WERI-Rb-1 (cell line): ENCODE data around the gene ZHX3.

Experiments used
- DNase-seq: peaks from one replicate; pipeline ENCODE4 v3.0.0-alpha.2; 2020
- H3K27ac ChIP-seq: fragments of 250-450 bp; sonication (Bioruptor Pico); 2 replicates; pipeline ENCODE4 v1.5.1; 2020; ENCODE audit warnings: mild to moderate bottlenecking, moderate library complexity
- H3K27me3 ChIP-seq: fragments of 250-450 bp; sonication (Bioruptor Pico); 2 replicates; pipeline ENCODE4 v1.5.1; 2021; ENCODE audit warnings: mild to moderate bottlenecking, low read depth, moderate library complexity; ENCODE audit not compliant: insufficient read depth, severe bottlenecking
- H3K36me3 ChIP-seq: fragments of 250-450 bp; sonication (Bioruptor Pico); 2 replicates; pipeline ENCODE4 v1.5.1; 2020; ENCODE audit warnings: mild to moderate bottlenecking, moderate library complexity
- H3K4me3 ChIP-seq: 2 replicates; pipeline ENCODE4 v1.5.1; 2011; ENCODE audit warnings: low read depth, mild to moderate bottlenecking, control low read depth, low read length
- H3K9me3 ChIP-seq: fragments of 250-450 bp; sonication (Bioruptor Pico); 2 replicates; pipeline ENCODE4 v1.5.1; 2021; ENCODE audit warnings: mild to moderate bottlenecking, moderate library complexity; ENCODE audit not compliant: severe bottlenecking
- CTCF ChIP-seq: IDR thresholded peaks from 2 replicates; pipeline ENCODE4 v1.5.1; 2011; ENCODE audit warnings: low read depth, mild to moderate bottlenecking, control low read depth, inconsistent platforms, low read length

ZHX3 gene

GRCh38 chr20:41330941-41331340 is 13.4 kb upstream of the ZHX3 start:
- Histone ChIP-seq H3K27ac (no peak overlapping the region), H3K4me3 (no peak overlapping the region), H3K27me3 (no peaks in the 10 kb centered on the region), H3K36me3 (no peaks in the 10 kb centered on the region), H3K9me3 (no peaks in the 10 kb centered on the region)
- DNase-seq: no peak
- no peak for TF ChIP-seq CTCF

- no peak overlapping the region for H3K27ac ChIP-seq
Observed at GRCh38 chr20:41330343-41330720, 12.8 kb upstream of the ZHX3 start.

GRCh38 chr20:41329435-41330342 is 12.2 kb upstream of the ZHX3 start:
- no peaks in the 10 kb centered on the region for H3K9me3 ChIP-seq
- no peak for DNase-seq
- TF ChIP-seq CTCF: no peak
- H3K4me3 ChIP-seq: no peak overlapping the region
- H3K27me3 ChIP-seq: no peaks in the 10 kb centered on the region
- no peak overlapping the region for H3K27ac ChIP-seq
- no peaks in the 10 kb centered on the region for H3K36me3 ChIP-seq

More at GRCh38 chr20:41330343-41330720, 12.8 kb upstream of the ZHX3 start:
- Histone ChIP-seq H3K27me3 (no peaks in the 10 kb centered on the region), H3K4me3 (no peak overlapping the region), H3K36me3 (no peaks in the 10 kb centered on the region), H3K9me3 (no peaks in the 10 kb centered on the region)
- no peak for TF ChIP-seq CTCF
- DNase-seq: no peak

- no peaks in the 10 kb centered on the region for H3K36me3 ChIP-seq
- TF ChIP-seq CTCF: no peak
Observed at GRCh38 chr20:41327178-41327577, 9.6 kb upstream of the ZHX3 start.

GRCh38 chr20:41320976-41321375 is 3.4 kb upstream of the ZHX3 start:
- DNase-seq: no peak
- H3K27ac ChIP-seq: no peak overlapping the region
- H3K36me3 ChIP-seq: no peaks in the 10 kb centered on the region
- no peaks in the 10 kb centered on the region for H3K27me3 ChIP-seq
- H3K4me3 ChIP-seq: no peak overlapping the region
- no peak for TF ChIP-seq CTCF
- no peaks in the 10 kb centered on the region for H3K9me3 ChIP-seq

More at GRCh38 chr20:41327178-41327577, 9.6 kb upstream of the ZHX3 start:
- H3K27ac ChIP-seq: no peak overlapping the region
- H3K9me3 ChIP-seq: no peaks in the 10 kb centered on the region
- no peaks in the 10 kb centered on the region for H3K27me3 ChIP-seq
- DNase-seq: no peak
- H3K4me3 ChIP-seq: no peak overlapping the region
